ENCODE data around the gene TMEM129.

GRCh38 chr4:1723131-1723801 is 2.1 kb upstream of the TMEM129 start:
- no peak for TF ChIP-seq EZH2 (IDR thresholded peaks at IDR 0.05; ENCODE audit: low read depth)
- TF ChIP-seq, protein P1, sequence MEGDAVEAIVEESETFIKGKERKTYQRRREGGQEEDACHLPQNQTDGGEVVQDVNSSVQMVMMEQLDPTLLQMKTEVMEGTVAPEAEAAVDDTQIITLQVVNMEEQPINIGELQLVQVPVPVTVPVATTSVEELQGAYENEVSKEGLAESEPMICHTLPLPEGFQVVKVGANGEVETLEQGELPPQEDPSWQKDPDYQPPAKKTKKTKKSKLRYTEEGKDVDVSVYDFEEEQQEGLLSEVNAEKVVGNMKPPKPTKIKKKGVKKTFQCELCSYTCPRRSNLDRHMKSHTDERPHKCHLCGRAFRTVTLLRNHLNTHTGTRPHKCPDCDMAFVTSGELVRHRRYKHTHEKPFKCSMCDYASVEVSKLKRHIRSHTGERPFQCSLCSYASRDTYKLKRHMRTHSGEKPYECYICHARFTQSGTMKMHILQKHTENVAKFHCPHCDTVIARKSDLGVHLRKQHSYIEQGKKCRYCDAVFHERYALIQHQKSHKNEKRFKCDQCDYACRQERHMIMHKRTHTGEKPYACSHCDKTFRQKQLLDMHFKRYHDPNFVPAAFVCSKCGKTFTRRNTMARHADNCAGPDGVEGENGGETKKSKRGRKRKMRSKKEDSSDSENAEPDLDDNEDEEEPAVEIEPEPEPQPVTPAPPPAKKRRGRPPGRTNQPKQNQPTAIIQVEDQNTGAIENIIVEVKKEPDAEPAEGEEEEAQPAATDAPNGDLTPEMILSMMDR (conservative IDR thresholded peaks at IDR 0.05) = no peak

Measured in PC-9 (cell line).